AG04450 (cell line): Measurements from ENCODE around the gene SLC6A20. TPM values are rescaled to one million over a fixed set of nuclear protein-coding genes. Genes with fewer than 3 reads are reported as not detected.

ENCODE experiments used
- CTCF ChIA-PET: fragments of 300-600, 350-600 bp; formaldehyde crosslinking; extraction: SDS; loops from one replicate; lab custom pipeline; 2022; ENCODE audit warnings: antibody characterized with exemption, inconsistent platforms; lab: Charles Lee
- POLR2A ChIA-PET: fragments of 350-600 bp; formaldehyde crosslinking; extraction: SDS; loops from one replicate; lab custom pipeline; 2021; ENCODE audit warnings: antibody characterized with exemption, inconsistent platforms; lab: Yijun Ruan, JAX
- DNase-seq: peaks from one replicate; pipeline ENCODE4 v3.0.0-alpha.2; 2011; ENCODE audit warnings: low read depth, low spot score
- H3K27ac ChIP-seq: one replicate; pipeline ENCODE4 v1.5.1; 2012; ENCODE audit warnings: low read depth, low read length, control low read depth
- H3K27me3 ChIP-seq: one replicate; pipeline ENCODE4 v1.6.0; 2012; ENCODE audit warnings: low read length; ENCODE audit not compliant: control insufficient read depth, insufficient read depth
- H3K4me3 ChIP-seq: 2 replicates; pipeline ENCODE4 v1.5.1; 2011; ENCODE audit warnings: mild to moderate bottlenecking, low read depth, low read length, control low read depth
- H3K9me3 ChIP-seq: 2 replicates; pipeline ENCODE4 v1.5.1; 2012; ENCODE audit warnings: low read length; ENCODE audit not compliant: control insufficient read depth, insufficient read depth
- polyA plus RNA-seq: library from polyadenylated mRNA; depleted of rRNA; stranded (reverse); fragments of >200 nt; gene quantifications from 2 replicates; pipeline ENCODE4 v1.2.3, GENCODE V29; 2011
- TF ChIP-seq, protein P1 (sequence below): IDR thresholded peaks from 2 replicates; pipeline ENCODE4 v1.5.1; 2011; ENCODE audit warnings: low read depth, low read length, control low read depth, inconsistent platforms

SLC6A20 gene
- polyA plus RNA-seq, 1 experiment: not detected

DNA sequence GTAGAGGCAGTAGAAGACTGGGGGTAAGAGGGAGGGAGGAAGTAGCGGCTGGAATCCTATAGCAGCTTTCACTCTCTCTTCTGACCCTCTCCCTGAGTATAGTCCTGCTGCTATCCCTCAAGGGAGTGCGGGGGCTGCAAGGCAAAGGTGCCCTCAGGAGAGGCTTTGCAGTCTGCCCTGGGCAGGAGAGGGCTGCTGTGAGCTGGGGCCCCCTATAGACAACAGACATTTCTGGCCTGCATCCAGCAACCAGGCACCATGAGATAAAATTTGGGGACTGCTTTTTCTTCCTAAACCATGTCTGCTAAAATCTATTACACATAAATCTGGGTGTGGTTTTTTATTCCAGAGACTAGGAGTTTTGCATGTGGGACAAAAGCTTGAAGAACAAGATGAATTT, 59.1 kb downstream of the SLC6A20 start:
- ChIA-PET CTCF (no interaction called here), POLR2A (no interaction called here)
- DNase-seq: no peak
- Histone ChIP-seq H3K9me3 (no peaks in the 10 kb centered on the region), H3K27ac (no peak overlapping the region), H3K4me3 (no peak overlapping the region), H3K27me3 (no peaks in the 10 kb centered on the region)
- TF ChIP-seq, protein P1, sequence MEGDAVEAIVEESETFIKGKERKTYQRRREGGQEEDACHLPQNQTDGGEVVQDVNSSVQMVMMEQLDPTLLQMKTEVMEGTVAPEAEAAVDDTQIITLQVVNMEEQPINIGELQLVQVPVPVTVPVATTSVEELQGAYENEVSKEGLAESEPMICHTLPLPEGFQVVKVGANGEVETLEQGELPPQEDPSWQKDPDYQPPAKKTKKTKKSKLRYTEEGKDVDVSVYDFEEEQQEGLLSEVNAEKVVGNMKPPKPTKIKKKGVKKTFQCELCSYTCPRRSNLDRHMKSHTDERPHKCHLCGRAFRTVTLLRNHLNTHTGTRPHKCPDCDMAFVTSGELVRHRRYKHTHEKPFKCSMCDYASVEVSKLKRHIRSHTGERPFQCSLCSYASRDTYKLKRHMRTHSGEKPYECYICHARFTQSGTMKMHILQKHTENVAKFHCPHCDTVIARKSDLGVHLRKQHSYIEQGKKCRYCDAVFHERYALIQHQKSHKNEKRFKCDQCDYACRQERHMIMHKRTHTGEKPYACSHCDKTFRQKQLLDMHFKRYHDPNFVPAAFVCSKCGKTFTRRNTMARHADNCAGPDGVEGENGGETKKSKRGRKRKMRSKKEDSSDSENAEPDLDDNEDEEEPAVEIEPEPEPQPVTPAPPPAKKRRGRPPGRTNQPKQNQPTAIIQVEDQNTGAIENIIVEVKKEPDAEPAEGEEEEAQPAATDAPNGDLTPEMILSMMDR: no peak

DNA sequence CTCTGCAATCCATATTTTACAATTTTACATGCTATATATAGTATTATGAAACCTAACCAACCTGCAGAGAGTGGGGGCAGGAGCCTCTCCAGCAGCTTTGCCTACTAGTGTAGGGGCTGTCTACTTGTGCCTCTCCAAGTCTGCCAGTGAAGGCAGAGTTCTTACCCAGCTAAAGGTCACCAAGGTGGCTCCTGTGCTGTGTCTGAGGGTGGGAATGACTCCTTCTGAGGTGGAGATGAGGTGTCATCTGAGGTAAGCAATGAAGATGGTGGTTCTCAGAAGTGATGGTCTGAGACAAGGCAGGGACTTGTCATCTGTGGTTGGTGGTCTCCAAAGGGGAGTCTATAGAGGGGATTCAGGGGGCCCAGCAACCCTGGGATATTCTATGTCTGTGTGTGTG, 59.6 kb downstream of the SLC6A20 start:
- no peak for DNase-seq
- H3K4me3 ChIP-seq: no peak overlapping the region
- H3K27me3 ChIP-seq: no peaks in the 10 kb centered on the region
- TF ChIP-seq, protein P1: no peak
- CTCF ChIA-PET: no interaction called here
- POLR2A ChIA-PET: no interaction called here
- H3K9me3 ChIP-seq: no peaks in the 10 kb centered on the region
- no peak overlapping the region for H3K27ac ChIP-seq

DNA sequence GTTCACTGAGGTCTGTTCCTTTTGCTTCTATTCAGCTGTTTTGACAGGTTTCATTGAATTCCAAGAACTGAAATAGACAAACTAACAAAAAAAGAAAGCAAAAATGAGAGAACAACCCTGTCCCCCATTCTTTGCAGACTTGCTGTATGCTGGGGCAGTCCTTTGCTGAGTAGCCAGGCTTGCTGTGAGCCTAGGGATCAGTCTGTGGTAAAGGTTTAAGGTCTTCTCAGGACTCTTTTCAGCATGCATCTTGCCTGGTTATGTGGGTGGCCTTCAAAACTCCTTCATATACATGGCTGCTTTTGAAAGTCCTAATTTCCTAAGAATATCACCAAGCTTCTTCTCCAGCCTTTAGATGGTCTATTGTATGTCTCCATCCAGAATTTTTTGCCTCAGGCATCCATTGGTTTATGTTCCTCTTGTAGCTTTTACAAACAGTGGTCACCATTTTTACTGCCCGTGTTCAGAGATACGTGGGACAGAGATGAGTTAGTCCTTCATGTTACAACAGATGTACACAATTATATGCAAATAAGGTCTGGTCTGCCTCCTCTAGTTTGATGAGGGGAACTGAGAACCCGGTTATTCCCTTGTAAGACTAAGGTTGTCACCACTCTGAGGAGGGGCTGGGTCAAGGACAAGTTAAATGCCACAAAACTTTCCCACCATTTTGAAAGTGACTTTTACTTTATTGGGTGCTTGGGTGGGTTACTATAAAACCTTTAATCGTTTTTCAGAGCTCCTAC, 65.8 kb downstream of the SLC6A20 start:
- H3K9me3 ChIP-seq: no peaks in the 10 kb centered on the region
- H3K27me3 ChIP-seq: no peaks in the 10 kb centered on the region
- TF ChIP-seq, protein P1: no peak
- H3K4me3 ChIP-seq: no peak overlapping the region
- POLR2A ChIA-PET: interaction anchor here (0.6 kb wide), 1 partner anchor 134 kb away, joined by 7 read pairs; no protein-coding TSS in a partner anchor
- no peak overlapping the region for H3K27ac ChIP-seq
- CTCF ChIA-PET: interaction anchor here (0.6 kb wide), 1 partner anchor 71 kb away, joined by 7 read pairs; no protein-coding TSS in a partner anchor
- DNase-seq: no peak

DNA sequence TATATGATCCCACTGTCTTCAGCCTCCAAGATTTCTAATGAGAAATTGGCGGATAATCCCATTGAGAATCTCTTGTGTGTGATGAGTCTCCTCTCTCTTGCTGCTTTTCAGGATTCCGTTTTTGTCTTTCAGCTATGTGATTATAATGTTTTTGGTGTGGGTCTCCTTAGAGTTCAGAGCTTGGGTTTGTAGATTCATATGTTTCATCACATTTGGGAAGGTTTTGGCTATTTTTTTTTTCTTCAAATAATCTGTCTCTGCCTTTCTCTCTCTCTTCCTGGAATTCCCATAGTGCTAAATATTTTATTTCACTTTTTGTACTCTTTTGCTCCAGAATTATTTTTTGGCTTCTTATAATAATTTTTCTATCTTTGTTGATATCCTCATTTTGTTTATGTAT, 66.7 kb downstream of the SLC6A20 start:
- CTCF ChIA-PET: interaction anchor here (0.9 kb wide), 1 partner anchor 200 kb away, joined by 3 read pairs; no protein-coding TSS in a partner anchor
- TF ChIP-seq, protein P1: no peak
- Histone ChIP-seq H3K27me3 (no peaks in the 10 kb centered on the region), H3K27ac (no peak overlapping the region), H3K4me3 (no peak overlapping the region), H3K9me3 (no peaks in the 10 kb centered on the region)
- no peak for DNase-seq
- POLR2A ChIA-PET: no interaction called here

DNA sequence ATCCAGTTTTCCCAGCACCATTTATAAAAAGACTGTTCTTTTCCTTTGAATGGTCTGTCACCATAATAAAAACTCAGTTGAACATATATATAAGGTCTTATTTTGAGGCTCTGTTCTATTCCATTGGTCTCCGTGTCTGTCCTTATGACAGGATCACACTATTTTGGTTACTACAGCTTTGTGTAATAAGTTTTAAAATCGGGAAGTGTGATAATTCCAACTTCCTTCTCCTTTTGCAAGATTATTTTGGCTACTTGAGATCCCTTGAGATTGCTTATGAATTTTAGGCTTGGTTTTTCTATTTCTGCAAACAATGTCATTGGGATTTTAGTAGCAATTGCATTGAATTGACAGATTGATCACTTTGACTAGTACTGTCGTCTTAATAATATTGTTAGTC, 71.4 kb downstream of the SLC6A20 start:
- Histone ChIP-seq H3K27me3 (no peaks in the 10 kb centered on the region), H3K27ac (no peak overlapping the region), H3K4me3 (no peak overlapping the region), H3K9me3 (no peaks in the 10 kb centered on the region)
- CTCF ChIA-PET: no interaction called here
- TF ChIP-seq, protein P1: no peak
- POLR2A ChIA-PET: no interaction called here
- DNase-seq: no peak
